Measurements from ENCODE around the gene CLTA. TPM values are rescaled to one million over a fixed set of nuclear protein-coding genes. Genes with fewer than 3 reads are reported as not detected.

Gene CLTA
- total and polyA plus RNA-seq, 4 experiments from 2014 or later = 46.0 to 106 (median 71.1) TPM

GRCh38 chr9:36163049-36163785, 27.5 kb upstream of the CLTA start:
- intact Hi-C loops (cut with micrococcal nuclease) = no loop called here
- H3K4me1 Mint-ChIP-seq = peaks cover 14 to 33% (median 25%) of the 10 kb centered on the region in 4 donors
- peak overlapping the region in 5 of 7 donors; percentile 15 to 78 (median 55) for H3K27ac Mint-ChIP-seq
- peaks cover 12% of the 10 kb centered on the region for H3K4me1 ChIP-seq (ENCODE audit: insufficient read depth, low read length)
- no peaks in the 10 kb centered on the region for H3K27me3 Mint-ChIP-seq
- H3K9me3 ChIP-seq (ENCODE audit: control insufficient read depth in 1 of 2, low read length in 2 of 2) = no peaks in the 10 kb centered on the region
- H3K9me3 Mint-ChIP-seq = no peaks in the 10 kb centered on the region
- ChIA-PET POLR2A (ENCODE audit: partially characterized antibody) (interaction anchor here (1.0 to 5.5 kb wide), 5 partner anchors 9 to 62 kb away, joined by 3 to 44 read pairs (median 20); partner anchors contain the start of gene GLIPR2), CTCF (ENCODE audit: partially characterized antibody) (interaction anchor here (0.7 to 20.1 kb wide), 10 partner anchors 9 to 61 kb away, joined by 3 to 648 read pairs (median 5); partner anchors contain the start of genes CLTA and GLIPR2)
- H3K27ac ChIP-seq (ENCODE audit: low read depth, low read length) = no peak overlapping the region
- H3K4me3 ChIP-seq (ENCODE audit: low read length in 2 of 2) = no peak overlapping the region
- DNase-seq = no peak
- no peaks in the 10 kb centered on the region for H3K27me3 ChIP-seq (ENCODE audit: insufficient read depth, low read length)
- peaks cover 3% of the 10 kb centered on the region for H3K36me3 ChIP-seq (ENCODE audit: insufficient read depth, low read length)
- no peak overlapping the region for H3K4me3 Mint-ChIP-seq
- H3K36me3 Mint-ChIP-seq = peaks cover 14 to 36% of the 10 kb centered on the region in 2 donors

- no peaks in the 10 kb centered on the region for H3K27me3 Mint-ChIP-seq
- peaks cover 14 to 33% (median 23%) of the 10 kb centered on the region in 4 donors for H3K4me1 Mint-ChIP-seq
- H3K27ac Mint-ChIP-seq = peak overlapping the region in 6 of 7 donors; percentile 24 to 78 (median 35)
- POLR2A ChIA-PET (ENCODE audit: partially characterized antibody) = interaction anchor here (1.0 to 5.5 kb wide), 5 partner anchors 9 to 62 kb away, joined by 3 to 44 read pairs (median 20); partner anchors contain the start of gene GLIPR2
- no peaks in the 10 kb centered on the region for H3K27me3 ChIP-seq (ENCODE audit: insufficient read depth, low read length)
- peak overlapping the region in 1 of 8 donors; percentile 20 for H3K4me3 Mint-ChIP-seq
- intact Hi-C loops (cut with micrococcal nuclease) = no loop called here
- peaks cover 8 to 31% of the 10 kb centered on the region in 2 donors for H3K36me3 Mint-ChIP-seq
- peaks cover 12% of the 10 kb centered on the region for H3K4me1 ChIP-seq (ENCODE audit: insufficient read depth, low read length)
- CTCF ChIA-PET (ENCODE audit: partially characterized antibody) = interaction anchor here (0.7 to 20.1 kb wide), 13 partner anchors 9 to 71 kb away, joined by 3 to 648 read pairs (median 5); partner anchors contain the start of genes CLTA and GLIPR2
- no peak for DNase-seq
- H3K9me3 ChIP-seq (ENCODE audit: control insufficient read depth in 1 of 2, low read length in 2 of 2) = no peaks in the 10 kb centered on the region
- no peak overlapping the region for H3K27ac ChIP-seq (ENCODE audit: low read depth, low read length)
- H3K36me3 ChIP-seq (ENCODE audit: insufficient read depth, low read length) = peaks cover 3% of the 10 kb centered on the region
- H3K4me3 ChIP-seq (ENCODE audit: low read length in 2 of 2) = no peak overlapping the region
- no peaks in the 10 kb centered on the region for H3K9me3 Mint-ChIP-seq
Observed at GRCh38 chr9:36163786-36164170, 26.9 kb upstream of the CLTA start.

GRCh38 chr9:36164372-36164771, 26.3 kb upstream of the CLTA start:
- Histone ChIP-seq H3K36me3 (ENCODE audit: insufficient read depth, low read length) (peaks cover 3% of the 10 kb centered on the region), H3K9me3 (ENCODE audit: control insufficient read depth in 1 of 2, low read length in 2 of 2) (no peaks in the 10 kb centered on the region), H3K4me3 (ENCODE audit: low read length in 2 of 2) (no peak overlapping the region), H3K27me3 (ENCODE audit: insufficient read depth, low read length) (no peaks in the 10 kb centered on the region), H3K27ac (ENCODE audit: low read depth, low read length) (no peak overlapping the region), H3K4me1 (ENCODE audit: insufficient read depth, low read length) (peaks cover 12% of the 10 kb centered on the region)
- DNase-seq = no peak
- Mint-ChIP-seq H3K4me3 (no peak overlapping the region), H3K9me3 (no peaks in the 10 kb centered on the region), H3K27me3 (no peaks in the 10 kb centered on the region), H3K4me1 (peaks cover 13 to 33% (median 22%) of the 10 kb centered on the region in 4 donors), H3K36me3 (peaks cover 2 to 26% of the 10 kb centered on the region in 2 donors), H3K27ac (peak overlapping the region in 6 of 7 donors; percentile 30 to 80 (median 46))
- ChIA-PET POLR2A (ENCODE audit: partially characterized antibody) (interaction anchor here (1.7 to 5.5 kb wide), 6 partner anchors 13 to 63 kb away, joined by 4 to 44 read pairs (median 22); partner anchors contain the start of gene GLIPR2), CTCF (ENCODE audit: partially characterized antibody) (interaction anchor here (0.7 to 20.1 kb wide), 14 partner anchors 8 to 71 kb away, joined by 3 to 648 read pairs (median 5); partner anchors contain the start of genes CLTA and GLIPR2)
- intact Hi-C loops (cut with micrococcal nuclease) = no loop called here

- H3K27ac ChIP-seq (ENCODE audit: low read depth, low read length) = no peak overlapping the region
- no peaks in the 10 kb centered on the region for H3K9me3 Mint-ChIP-seq
- H3K27me3 Mint-ChIP-seq = no peaks in the 10 kb centered on the region
- peaks cover 3% of the 10 kb centered on the region for H3K36me3 ChIP-seq (ENCODE audit: insufficient read depth, low read length)
- no peaks in the 10 kb centered on the region for H3K27me3 ChIP-seq (ENCODE audit: insufficient read depth, low read length)
- ChIA-PET POLR2A (ENCODE audit: partially characterized antibody) (interaction anchor here (1.7 to 5.5 kb wide), 6 partner anchors 13 to 63 kb away, joined by 4 to 44 read pairs (median 22); partner anchors contain the start of gene GLIPR2), CTCF (ENCODE audit: partially characterized antibody) (interaction anchor here (0.7 to 20.1 kb wide), 12 partner anchors 13 to 181 kb away, joined by 3 to 648 read pairs (median 8); partner anchors contain the start of genes CLTA and GLIPR2)
- peak overlapping the region in 7 of 8 donors; percentile 15 to 65 (median 45) for H3K4me3 Mint-ChIP-seq
- peaks cover 11 to 33% (median 21%) of the 10 kb centered on the region in 4 donors for H3K4me1 Mint-ChIP-seq
- no peak for DNase-seq
- intact Hi-C loops (cut with micrococcal nuclease) = loop anchor here (5.0 kb wide), 1 partner anchor 143 kb away; no protein-coding TSS in a partner anchor
- peaks cover 0 to 24% of the 10 kb centered on the region in 2 donors for H3K36me3 Mint-ChIP-seq
- peak overlapping the region in 3 of 7 donors; percentile 52 to 68 (median 59) for H3K27ac Mint-ChIP-seq
- H3K4me3 ChIP-seq (ENCODE audit: low read length in 2 of 2) = no peak overlapping the region
- H3K9me3 ChIP-seq (ENCODE audit: control insufficient read depth in 1 of 2, low read length in 2 of 2) = no peaks in the 10 kb centered on the region
- peaks cover 12% of the 10 kb centered on the region for H3K4me1 ChIP-seq (ENCODE audit: insufficient read depth, low read length)
Observed at GRCh38 chr9:36164989-36165388, 25.7 kb upstream of the CLTA start.

- intact Hi-C loops (cut with micrococcal nuclease) = loop anchor here (1.0 to 5.0 kb wide), 5 partner anchors 13 to 157 kb away; partner anchors contain the start of gene GLIPR2
- Histone ChIP-seq H3K4me1 (ENCODE audit: insufficient read depth, low read length) (peaks cover 12% of the 10 kb centered on the region), H3K27ac (ENCODE audit: low read depth, low read length) (no peak overlapping the region), H3K27me3 (ENCODE audit: insufficient read depth, low read length) (no peaks in the 10 kb centered on the region), H3K36me3 (ENCODE audit: insufficient read depth, low read length) (peaks cover 3% of the 10 kb centered on the region), H3K9me3 (ENCODE audit: control insufficient read depth in 1 of 2, low read length in 2 of 2) (no peaks in the 10 kb centered on the region), H3K4me3 (ENCODE audit: low read length in 2 of 2) (peak overlapping the region in 1 of 2 donors; percentile 57)
- ChIA-PET CTCF (ENCODE audit: partially characterized antibody) (interaction anchor here (0.7 to 20.1 kb wide), 19 partner anchors 9 to 182 kb away, joined by 3 to 648 read pairs (median 8); partner anchors contain the start of genes CLTA and GLIPR2), POLR2A (ENCODE audit: partially characterized antibody) (interaction anchor here (1.7 to 5.5 kb wide), 7 partner anchors 14 to 67 kb away, joined by 5 to 44 read pairs (median 20); partner anchors contain the start of gene GLIPR2)
- peak overlapping the region in 1 of 7 donors; percentile 51 for H3K27ac Mint-ChIP-seq
- peaks cover 0 to 20% of the 10 kb centered on the region in 2 donors for H3K36me3 Mint-ChIP-seq
- peaks cover 11 to 28% (median 19%) of the 10 kb centered on the region in 4 donors for H3K4me1 Mint-ChIP-seq
- H3K9me3 Mint-ChIP-seq = no peaks in the 10 kb centered on the region
- H3K27me3 Mint-ChIP-seq = no peaks in the 10 kb centered on the region
- peak overlapping the region in 6 of 8 donors; percentile 29 to 67 (median 48) for H3K4me3 Mint-ChIP-seq
- no peak for DNase-seq
Observed at GRCh38 chr9:36165826-36166167, 24.9 kb upstream of the CLTA start.

- intact Hi-C loops (cut with micrococcal nuclease) = loop anchor here (1.0 to 5.0 kb wide), 5 partner anchors 14 to 158 kb away; partner anchors contain the start of gene GLIPR2
- peak overlapping the region; percentile 35 to 78 (median 60) for H3K27ac Mint-ChIP-seq
- no peaks in the 10 kb centered on the region for H3K9me3 ChIP-seq (ENCODE audit: control insufficient read depth in 1 of 2, low read length in 2 of 2)
Observed at GRCh38 chr9:36166168-36166927, 24.4 kb upstream of the CLTA start.

More at GRCh38 chr9:36166168-36166927, 24.4 kb upstream of the CLTA start:
- Mint-ChIP-seq H3K4me1 (peaks cover 10 to 27% (median 14%) of the 10 kb centered on the region in 4 donors), H3K36me3 (peaks cover 0 to 15% of the 10 kb centered on the region in 2 donors), H3K4me3 (peak overlapping the region; percentile 67 to 84 (median 78)), H3K27me3 (no peaks in the 10 kb centered on the region), H3K9me3 (no peaks in the 10 kb centered on the region)
- Histone ChIP-seq H3K27me3 (ENCODE audit: insufficient read depth, low read length) (no peaks in the 10 kb centered on the region), H3K4me3 (ENCODE audit: low read length in 2 of 2) (peak overlapping the region in 1 of 2 donors; percentile 57), H3K4me1 (ENCODE audit: insufficient read depth, low read length) (peaks cover 12% of the 10 kb centered on the region), H3K36me3 (ENCODE audit: insufficient read depth, low read length) (peaks cover 3% of the 10 kb centered on the region), H3K27ac (ENCODE audit: low read depth, low read length) (no peak overlapping the region)
- peak; percentile 76 to 86 (median 79) for DNase-seq
- CTCF ChIA-PET (ENCODE audit: partially characterized antibody) = interaction anchor here (0.7 to 20.1 kb wide), 30 partner anchors 9 to 273 kb away, joined by 3 to 648 read pairs (median 6); partner anchors contain the start of genes CLTA and GLIPR2
- POLR2A ChIA-PET (ENCODE audit: partially characterized antibody) = interaction anchor here (0.7 to 5.5 kb wide), 10 partner anchors 8 to 68 kb away, joined by 3 to 44 read pairs (median 10); partner anchors contain the start of genes CLTA and GLIPR2

Measured in CD4-positive, alpha-beta memory T cell (primary cell).